Measurements from ENCODE around the gene DHX32. TPM values are rescaled to one million over a fixed set of nuclear protein-coding genes. Genes with fewer than 3 reads are reported as not detected.

Gene DHX32
- total RNA-seq, 2 experiments from 2014 or later, result 0.22 to 0.27 TPM

DNA sequence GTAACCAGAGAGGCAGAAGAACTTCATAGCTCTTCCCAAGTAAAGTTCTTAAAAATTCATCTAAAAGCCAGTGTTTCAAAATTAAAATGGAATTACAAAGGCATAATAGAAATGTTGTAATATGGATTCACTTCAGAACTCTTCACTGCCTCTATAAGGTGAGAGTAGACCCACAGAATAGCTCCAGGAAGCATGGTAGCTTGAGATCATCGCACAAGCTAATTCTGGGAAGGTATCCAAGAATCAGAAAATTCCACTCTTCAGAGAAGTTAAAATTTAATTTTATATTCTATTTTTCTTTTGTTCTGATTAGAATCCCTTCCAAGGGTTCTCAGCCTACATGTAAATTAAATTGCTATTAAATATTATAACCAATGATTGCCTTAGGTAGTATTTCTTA lies 1.5 kb upstream of the DHX32 start:
- POLR2A ChIA-PET, result interaction anchor here (0.7 to 1.0 kb wide), 2 partner anchors 18 to 471 kb away, joined by 3 read pairs; no protein-coding TSS in a partner anchor

DNA sequence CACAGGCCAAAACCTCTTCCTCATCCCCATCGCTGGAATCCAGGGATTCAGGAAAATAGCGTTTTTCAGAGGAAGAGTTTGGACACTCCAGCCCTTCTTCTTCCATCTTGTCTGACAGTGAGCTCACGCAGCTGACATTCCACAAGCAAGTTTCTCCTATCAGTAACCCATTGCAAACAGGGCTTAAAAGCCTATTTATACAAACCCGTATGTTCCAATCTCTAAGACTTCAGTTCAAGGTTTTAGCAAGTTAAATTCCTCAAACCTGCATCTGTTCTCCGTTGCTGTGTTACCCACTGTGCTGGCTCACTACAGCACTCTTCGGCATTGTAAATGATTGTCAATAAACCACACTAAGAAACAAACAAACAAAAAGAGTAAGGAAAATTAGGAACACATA lies 373 bp downstream of the DHX32 start:
- no peaks in the 10 kb centered on the region for H3K79me2 ChIP-seq (ENCODE audit: insufficient read depth, low read depth, low read length)
- no peak overlapping the region for H3K27ac ChIP-seq (ENCODE audit: low read depth, low read length, poor library complexity, severe bottlenecking)
- no peaks in the 10 kb centered on the region for H3K9me2 ChIP-seq (ENCODE audit: insufficient read depth, low read length)
- intact Hi-C loops (cut with micrococcal nuclease; ENCODE audit: unreplicated experiment), result no loop called here
- peaks cover 12% of the 10 kb centered on the region for H3K9me3 ChIP-seq (ENCODE audit: low read length)
- H3K4me3 ChIP-seq (ENCODE audit: low read depth, low read length, poor library complexity, severe bottlenecking), result no peak overlapping the region
- H3K4me2 ChIP-seq (ENCODE audit: low read length), result no peak overlapping the region
- no peaks in the 10 kb centered on the region for H4K20me1 ChIP-seq (ENCODE audit: insufficient read depth, low read length)
- no peaks in the 10 kb centered on the region for H3K36me3 ChIP-seq (ENCODE audit: insufficient read depth, low read length)
- BruUV-seq (replicated peaks), result no TSS peak
- ChIA-PET POLR2A (no interaction called here), CTCF (ENCODE audit: unreplicated experiment) (no interaction called here)
- no peaks in the 10 kb centered on the region for H3K4me1 ChIP-seq (ENCODE audit: insufficient read depth, low read length, poor library complexity, severe bottlenecking)
- no peak overlapping the region for H2AFZ ChIP-seq (ENCODE audit: low read length)
- TF ChIP-seq, protein P1, sequence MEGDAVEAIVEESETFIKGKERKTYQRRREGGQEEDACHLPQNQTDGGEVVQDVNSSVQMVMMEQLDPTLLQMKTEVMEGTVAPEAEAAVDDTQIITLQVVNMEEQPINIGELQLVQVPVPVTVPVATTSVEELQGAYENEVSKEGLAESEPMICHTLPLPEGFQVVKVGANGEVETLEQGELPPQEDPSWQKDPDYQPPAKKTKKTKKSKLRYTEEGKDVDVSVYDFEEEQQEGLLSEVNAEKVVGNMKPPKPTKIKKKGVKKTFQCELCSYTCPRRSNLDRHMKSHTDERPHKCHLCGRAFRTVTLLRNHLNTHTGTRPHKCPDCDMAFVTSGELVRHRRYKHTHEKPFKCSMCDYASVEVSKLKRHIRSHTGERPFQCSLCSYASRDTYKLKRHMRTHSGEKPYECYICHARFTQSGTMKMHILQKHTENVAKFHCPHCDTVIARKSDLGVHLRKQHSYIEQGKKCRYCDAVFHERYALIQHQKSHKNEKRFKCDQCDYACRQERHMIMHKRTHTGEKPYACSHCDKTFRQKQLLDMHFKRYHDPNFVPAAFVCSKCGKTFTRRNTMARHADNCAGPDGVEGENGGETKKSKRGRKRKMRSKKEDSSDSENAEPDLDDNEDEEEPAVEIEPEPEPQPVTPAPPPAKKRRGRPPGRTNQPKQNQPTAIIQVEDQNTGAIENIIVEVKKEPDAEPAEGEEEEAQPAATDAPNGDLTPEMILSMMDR (conservative IDR thresholded peaks at IDR 0.05; ENCODE audit: low read length), result no peak
- no peak for TF ChIP-seq EZH2phosphoT487 (IDR thresholded peaks at IDR 0.05; ENCODE audit: borderline replicate concordance, low read depth, low read length)
- DNase-seq (ENCODE audit: low spot score), result no peak

More for the DNA sequence above, 1.5 kb upstream of the DHX32 start:
- no peaks in the 10 kb centered on the region for H3K4me1 ChIP-seq (ENCODE audit: insufficient read depth, low read length, poor library complexity, severe bottlenecking)
- H3K36me3 ChIP-seq (ENCODE audit: insufficient read depth, low read length), result no peaks in the 10 kb centered on the region
- TF ChIP-seq EZH2phosphoT487 (IDR thresholded peaks at IDR 0.05; ENCODE audit: borderline replicate concordance, low read depth, low read length), result no peak
- TF ChIP-seq, protein P1 (conservative IDR thresholded peaks at IDR 0.05; ENCODE audit: low read length), result no peak
- CTCF ChIA-PET (ENCODE audit: unreplicated experiment), result no interaction called here
- intact Hi-C loops (cut with micrococcal nuclease; ENCODE audit: unreplicated experiment), result no loop called here
- H4K20me1 ChIP-seq (ENCODE audit: insufficient read depth, low read length), result no peaks in the 10 kb centered on the region
- H3K4me3 ChIP-seq (ENCODE audit: low read depth, low read length, poor library complexity, severe bottlenecking), result no peak overlapping the region
- H3K9me2 ChIP-seq (ENCODE audit: insufficient read depth, low read length), result no peaks in the 10 kb centered on the region
- H3K27ac ChIP-seq (ENCODE audit: low read depth, low read length, poor library complexity, severe bottlenecking), result no peak overlapping the region
- BruUV-seq (replicated peaks), result no TSS peak
- no peaks in the 10 kb centered on the region for H3K79me2 ChIP-seq (ENCODE audit: insufficient read depth, low read depth, low read length)
- no peak overlapping the region for H2AFZ ChIP-seq (ENCODE audit: low read length)
- no peaks in the 10 kb centered on the region for H3K9me3 ChIP-seq (ENCODE audit: low read length)
- H3K4me2 ChIP-seq (ENCODE audit: low read length), result no peak overlapping the region
- no peak for DNase-seq (ENCODE audit: low spot score)

DNA sequence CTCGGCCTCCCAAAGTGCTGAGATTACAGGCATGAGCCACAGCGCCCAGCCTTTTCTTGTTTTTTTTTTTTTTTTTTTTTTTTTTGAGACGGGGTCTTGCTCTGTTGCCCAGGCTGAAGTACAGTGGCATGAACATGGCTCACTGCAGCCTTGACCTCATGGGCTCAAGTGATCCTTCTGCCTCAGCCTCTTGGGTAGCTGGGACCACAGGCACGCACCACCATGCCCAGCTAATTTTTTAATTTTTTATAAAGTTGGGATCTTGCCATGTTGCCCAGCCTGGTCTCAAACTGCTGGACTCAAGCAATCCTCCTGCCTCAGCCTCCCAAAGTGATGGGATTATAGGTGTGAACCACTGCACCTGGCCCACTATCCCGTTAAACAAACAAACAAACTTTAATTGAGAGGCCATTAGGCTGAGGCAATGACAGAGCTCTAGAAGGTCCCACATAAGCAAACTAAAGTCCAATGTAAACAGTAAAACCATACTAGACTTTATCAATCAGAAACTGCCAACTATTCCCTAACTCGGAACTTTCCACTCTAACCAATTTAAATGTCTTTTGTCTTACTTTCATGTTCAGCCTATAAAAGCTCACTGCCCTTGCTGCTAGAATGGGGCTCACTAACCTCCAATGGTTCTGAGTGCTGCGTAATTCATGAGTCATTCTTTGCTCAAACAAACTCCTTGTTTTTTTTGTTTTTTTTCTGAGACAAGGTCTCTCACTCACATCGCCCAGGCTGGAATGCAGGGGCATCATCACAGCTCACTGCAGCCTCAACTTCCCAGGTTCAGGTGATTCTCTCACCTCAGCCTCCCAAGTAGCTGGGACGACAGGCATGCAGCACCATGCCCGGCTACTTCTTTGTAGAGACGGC lies 1.9 kb downstream of the DHX32 start:
- CTCF ChIA-PET (ENCODE audit: unreplicated experiment), result no interaction called here
- POLR2A ChIA-PET, result interaction anchor here (0.7 kb wide), 1 partner anchor 189 kb away, joined by 3 read pairs; no protein-coding TSS in a partner anchor
- DNase-seq (ENCODE audit: low spot score), result no peak

More for the DNA sequence above, 1.9 kb downstream of the DHX32 start:
- TF ChIP-seq EZH2phosphoT487 (IDR thresholded peaks at IDR 0.05; ENCODE audit: borderline replicate concordance, low read depth, low read length), result no peak
- TF ChIP-seq, protein P1 (conservative IDR thresholded peaks at IDR 0.05; ENCODE audit: low read length), result no peak
- no peaks in the 10 kb centered on the region for H3K4me1 ChIP-seq (ENCODE audit: insufficient read depth, low read length, poor library complexity, severe bottlenecking)
- no peak overlapping the region for H3K27ac ChIP-seq (ENCODE audit: low read depth, low read length, poor library complexity, severe bottlenecking)
- intact Hi-C loops (cut with micrococcal nuclease; ENCODE audit: unreplicated experiment), result no loop called here
- H3K4me3 ChIP-seq (ENCODE audit: low read depth, low read length, poor library complexity, severe bottlenecking), result no peak overlapping the region
- BruUV-seq (replicated peaks), result no TSS peak
- H3K36me3 ChIP-seq (ENCODE audit: insufficient read depth, low read length), result no peaks in the 10 kb centered on the region
- H3K4me2 ChIP-seq (ENCODE audit: low read length), result no peak overlapping the region
- no peaks in the 10 kb centered on the region for H4K20me1 ChIP-seq (ENCODE audit: insufficient read depth, low read length)
- no peaks in the 10 kb centered on the region for H3K79me2 ChIP-seq (ENCODE audit: insufficient read depth, low read depth, low read length)
- no peaks in the 10 kb centered on the region for H3K9me2 ChIP-seq (ENCODE audit: insufficient read depth, low read length)
- H2AFZ ChIP-seq (ENCODE audit: low read length), result no peak overlapping the region
- H3K9me3 ChIP-seq (ENCODE audit: low read length), result peaks cover 20% of the 10 kb centered on the region

Measured in OCI-LY7 (cell line).